ENCODE measurements around the gene MCM5.
A peak's percentile ranks its signal among the peaks of the same experiment; 100 is the strongest.
"Not testable (repeated sequence)": the region's sequence is repeated elsewhere in the genome, so short reads cannot be mapped to it uniquely, and the experiment has no call there.

MCM5 gene

DNA sequence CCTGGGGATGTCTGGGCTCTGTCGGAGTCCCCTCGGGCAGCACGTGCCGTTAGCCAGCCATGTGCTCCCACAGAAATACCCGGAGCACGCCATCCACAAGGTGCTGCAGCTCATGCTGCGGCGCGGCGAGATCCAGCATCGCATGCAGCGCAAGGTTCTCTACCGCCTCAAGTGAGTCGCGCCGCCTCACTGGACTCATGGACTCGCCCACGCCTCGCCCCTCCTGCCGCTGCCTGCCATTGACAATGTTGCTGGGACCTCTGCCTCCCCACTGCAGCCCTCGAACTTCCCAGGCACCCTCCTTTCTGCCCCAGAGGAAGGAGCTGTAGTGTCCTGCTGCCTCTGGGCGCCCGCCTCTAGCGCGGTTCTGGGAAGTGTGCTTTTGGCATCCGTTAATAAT, 24.1 kb downstream of the MCM5 start:
- Mint-ChIP-seq H3K27ac (no peak overlapping the region), H3K4me3 (no peak overlapping the region), H3K27me3 (no peaks in the 10 kb centered on the region), H3K36me3 (peaks cover 32% of the 10 kb centered on the region), H3K4me1 (peaks cover 5% of the 10 kb centered on the region), H3K9me3 (no peaks in the 10 kb centered on the region)
- no peak for ATAC-seq (ENCODE audit: low read depth)
- DNase-seq (ENCODE audit: low spot score in 2 of 2) = no peak

GRCh38 chr22:35424761-35425160, 24.8 kb downstream of the MCM5 start:
- ATAC-seq (ENCODE audit: low read depth) (no peak), DNase-seq (ENCODE audit: low spot score in 2 of 2) (no peak)
- Mint-ChIP-seq H3K27ac (no peak overlapping the region), H3K27me3 (no peaks in the 10 kb centered on the region), H3K4me3 (no peak overlapping the region), H3K9me3 (no peaks in the 10 kb centered on the region), H3K4me1 (peaks cover 5% of the 10 kb centered on the region), H3K36me3 (peaks cover 27% of the 10 kb centered on the region)

- no peak for ATAC-seq (ENCODE audit: low read depth)
- Mint-ChIP-seq H3K4me3 (no peak overlapping the region), H3K27ac (no peak overlapping the region), H3K36me3 (peaks cover 29% of the 10 kb centered on the region), H3K4me1 (peaks cover 5% of the 10 kb centered on the region), H3K9me3 (no peaks in the 10 kb centered on the region), H3K27me3 (no peaks in the 10 kb centered on the region)
- no peak for DNase-seq (ENCODE audit: low spot score in 2 of 2)
Observed at GRCh38 chr22:35425546-35425945, 25.6 kb downstream of the MCM5 start.

DNA sequence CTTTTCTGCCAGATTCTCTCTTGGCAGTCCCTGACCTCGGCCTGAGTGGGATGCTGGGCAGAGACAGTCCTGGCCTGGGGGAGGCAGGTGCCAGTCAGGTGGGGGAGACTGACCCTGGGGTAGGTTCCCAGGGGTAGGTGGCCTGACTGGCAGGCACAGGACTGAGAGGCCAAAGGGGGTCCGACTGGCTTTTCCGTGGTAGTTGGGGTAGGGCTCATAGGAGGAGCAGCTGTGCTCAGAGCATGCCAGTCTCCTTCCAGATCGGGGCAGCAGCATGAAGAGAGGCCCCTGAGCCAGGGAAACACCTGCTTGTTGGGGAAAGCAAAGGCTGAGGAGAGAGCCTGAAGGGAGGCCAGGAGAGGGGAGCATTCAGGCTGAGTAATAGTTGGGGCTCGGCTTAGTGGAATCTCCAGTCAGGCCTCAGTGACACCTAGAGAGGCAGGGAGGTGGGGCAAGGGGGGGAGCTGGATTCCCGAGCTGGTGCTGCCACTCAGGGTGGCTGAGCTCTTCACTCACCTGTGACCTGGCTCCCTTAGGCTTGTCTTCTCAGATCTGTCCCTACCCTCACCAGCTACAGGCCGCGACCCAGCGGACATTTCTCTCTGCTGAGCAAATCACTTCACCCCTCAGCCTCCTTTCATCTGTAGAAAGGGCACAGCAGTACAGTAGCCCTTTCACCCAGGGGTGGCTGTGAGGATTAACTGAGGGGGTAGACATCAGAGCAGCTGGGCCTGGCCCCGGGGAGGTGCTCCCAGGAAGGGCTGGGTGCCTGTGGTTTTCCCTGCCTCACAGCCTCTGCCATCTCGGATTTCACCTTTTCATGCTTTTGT, 26.2 kb downstream of the MCM5 start:
- Mint-ChIP-seq H3K27me3 (no peaks in the 10 kb centered on the region), H3K4me1 (peaks cover 5% of the 10 kb centered on the region), H3K9me3 (no peaks in the 10 kb centered on the region), H3K36me3 (peaks cover 29% of the 10 kb centered on the region), H3K27ac (no peak overlapping the region), H3K4me3 (no peak overlapping the region)
- DNase-seq (ENCODE audit: low spot score in 2 of 2) = no peak
- ATAC-seq (ENCODE audit: low read depth) = no peak

DNA sequence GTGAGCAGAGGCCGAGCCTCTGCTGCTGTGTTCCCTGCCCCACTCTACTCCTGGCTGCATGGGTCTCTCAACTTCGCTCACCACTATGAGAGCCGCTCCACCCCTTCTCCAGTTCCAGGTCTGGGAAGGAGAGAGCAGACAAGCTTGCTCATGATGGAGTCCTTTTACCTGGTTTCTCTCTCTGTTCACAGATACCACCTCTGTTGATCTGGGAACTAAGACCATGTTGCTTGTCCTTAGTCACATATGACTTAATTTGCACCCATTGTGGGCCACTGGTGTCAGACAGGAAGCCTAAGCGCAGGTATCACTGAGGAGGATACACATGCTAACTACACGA, 26.8 kb downstream of the MCM5 start:
- no peak overlapping the region for H3K4me3 Mint-ChIP-seq
- DNase-seq (ENCODE audit: low spot score in 2 of 2) = no peak
- no peak overlapping the region for H3K27ac Mint-ChIP-seq
- H3K36me3 Mint-ChIP-seq = peaks cover 27% of the 10 kb centered on the region
- ATAC-seq (ENCODE audit: low read depth) = no peak
- H3K27me3 Mint-ChIP-seq = no peaks in the 10 kb centered on the region
- H3K4me1 Mint-ChIP-seq = peaks cover 5% of the 10 kb centered on the region
- H3K9me3 Mint-ChIP-seq = no peaks in the 10 kb centered on the region

GRCh38 chr22:35430897-35431322, 31.0 kb downstream of the MCM5 start:
- peak; percentile 85 for ATAC-seq (ENCODE audit: low read depth)
- peaks cover 24% of the 10 kb centered on the region for H3K36me3 Mint-ChIP-seq

DNA sequence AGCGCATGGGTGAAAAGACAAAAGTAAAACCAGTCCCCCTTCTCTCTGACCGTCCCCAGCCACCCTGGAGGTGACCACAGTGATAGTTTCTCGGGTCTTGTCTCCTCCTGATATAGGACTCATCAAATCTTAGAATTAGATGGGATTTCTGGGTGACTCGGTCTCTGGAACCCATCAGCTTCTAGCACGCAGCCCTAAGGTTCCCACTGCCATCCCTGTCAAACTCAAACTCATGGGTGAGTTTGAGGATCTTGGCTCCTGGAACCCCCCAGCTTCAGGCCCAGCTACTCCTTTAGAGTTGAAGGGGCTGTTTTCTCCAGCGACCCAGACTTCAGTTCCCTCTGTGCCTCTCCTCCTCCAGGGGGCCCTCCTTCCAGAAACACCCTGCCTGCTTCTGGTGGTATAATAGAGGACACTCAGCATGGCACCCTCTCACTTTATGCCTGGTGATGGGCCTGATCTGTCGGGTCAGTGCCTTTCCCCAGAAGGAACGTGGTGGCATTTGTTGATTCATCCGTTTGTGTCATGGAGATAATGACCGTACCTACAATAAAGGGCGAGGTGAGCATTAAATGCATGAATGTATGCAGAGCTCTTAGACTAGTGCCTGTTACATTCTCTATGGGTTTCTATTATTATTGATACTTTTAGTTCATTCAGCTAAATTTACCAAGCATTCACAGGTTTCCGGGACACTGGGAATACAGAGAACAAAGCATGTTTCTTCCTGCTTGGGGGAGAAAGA, 31.7 kb downstream of the MCM5 start:
- H3K4me3 Mint-ChIP-seq = no peak overlapping the region
- H3K27ac Mint-ChIP-seq = no peak overlapping the region
- no peaks in the 10 kb centered on the region for H3K9me3 Mint-ChIP-seq
- DNase-seq (ENCODE audit: low spot score in 2 of 2) (no peak), ATAC-seq (ENCODE audit: low read depth) (no peak)
- H3K27me3 Mint-ChIP-seq = no peaks in the 10 kb centered on the region
- H3K36me3 Mint-ChIP-seq = peaks cover 29% of the 10 kb centered on the region
- H3K4me1 Mint-ChIP-seq = peaks cover 4% of the 10 kb centered on the region

More at GRCh38 chr22:35430897-35431322, 31.0 kb downstream of the MCM5 start:
- no peaks in the 10 kb centered on the region for H3K9me3 Mint-ChIP-seq
- H3K4me1 Mint-ChIP-seq = peaks cover 2% of the 10 kb centered on the region
- H3K4me3 Mint-ChIP-seq = no peak overlapping the region
- peak; percentile 63 to 74 for DNase-seq (ENCODE audit: low spot score in 2 of 2)
- H3K27ac Mint-ChIP-seq = no peak overlapping the region
- no peaks in the 10 kb centered on the region for H3K27me3 Mint-ChIP-seq

DNA sequence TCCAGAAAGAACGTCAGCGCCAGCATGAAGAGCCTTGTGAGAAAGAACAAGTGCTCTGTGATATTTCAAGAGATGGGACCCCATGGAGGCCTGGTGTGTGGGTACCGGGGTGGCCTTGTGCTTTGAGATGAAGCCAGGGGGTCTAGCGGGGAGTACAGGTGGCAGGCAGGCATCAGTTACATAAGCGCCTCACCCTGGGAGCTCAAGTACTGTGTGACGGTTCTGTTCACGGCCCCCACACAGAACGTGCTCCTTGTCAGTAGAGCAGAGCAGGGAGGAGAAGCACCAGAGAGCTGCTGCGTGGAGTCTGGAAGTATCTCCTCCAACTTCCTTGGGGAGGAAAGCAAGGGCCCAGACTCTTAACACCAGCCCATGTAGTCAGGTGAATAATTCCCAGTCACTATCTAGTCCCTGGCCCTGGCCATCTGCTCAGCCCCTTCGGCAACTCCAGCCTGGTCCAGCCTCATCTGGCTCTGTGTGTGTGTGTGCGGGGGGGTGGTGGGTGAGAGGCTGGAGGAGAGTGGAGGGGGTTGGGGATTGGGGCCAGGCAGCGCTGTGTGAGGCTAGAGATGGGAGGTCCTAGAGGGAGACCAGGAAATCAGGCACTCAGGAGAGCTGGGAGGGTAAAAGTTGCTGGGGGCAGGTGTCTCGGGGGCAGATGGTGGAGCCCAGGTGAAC, 32.4 kb downstream of the MCM5 start:
- no peak overlapping the region for H3K27ac Mint-ChIP-seq

DNA sequence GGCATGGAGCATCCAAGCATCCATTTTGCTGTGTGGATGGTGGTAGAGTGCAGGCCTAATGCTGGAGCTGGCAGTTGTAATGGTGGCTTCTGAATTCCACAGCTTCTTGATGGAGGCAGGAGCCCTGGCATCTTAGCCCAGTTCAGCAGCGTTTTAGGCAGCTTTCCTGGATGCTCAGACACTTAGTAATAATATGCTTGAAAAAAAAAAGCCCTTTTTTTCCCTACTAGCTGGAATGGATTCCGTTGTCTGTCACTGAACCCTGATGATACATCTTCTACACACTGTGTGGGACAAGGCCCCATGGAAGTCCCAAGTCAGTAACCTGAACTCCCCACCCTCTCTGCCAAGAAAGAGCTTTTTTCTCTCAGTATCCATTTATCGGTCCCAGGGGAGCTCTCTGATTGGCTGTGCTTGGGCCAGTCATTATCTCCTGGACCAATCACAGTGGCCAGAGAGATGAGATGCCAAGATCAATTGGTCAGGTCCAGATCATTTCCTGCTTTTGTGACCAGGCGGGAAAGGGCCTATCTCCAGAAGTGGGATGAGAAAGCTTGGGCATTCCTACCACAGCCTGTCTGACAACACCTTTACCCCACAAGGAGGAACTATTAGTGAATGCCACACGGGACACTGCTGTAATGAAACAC, 34.2 kb downstream of the MCM5 start:
- Mint-ChIP-seq H3K4me3 (no peak overlapping the region), H3K27ac (no peak overlapping the region), H3K36me3 (peaks cover 45% of the 10 kb centered on the region), H3K9me3 (peaks cover 11% of the 10 kb centered on the region), H3K27me3 (no peaks in the 10 kb centered on the region), H3K4me1 (peaks cover 13% of the 10 kb centered on the region)
- no peak for DNase-seq (ENCODE audit: low spot score in 2 of 2)
- ATAC-seq (ENCODE audit: low read depth) = no peak

More for the DNA sequence above, 32.4 kb downstream of the MCM5 start:
- ATAC-seq (ENCODE audit: low read depth) (no peak), DNase-seq (ENCODE audit: low spot score in 2 of 2) (no peak)
- H3K36me3 Mint-ChIP-seq = peaks cover 29% of the 10 kb centered on the region
- no peak overlapping the region for H3K4me3 Mint-ChIP-seq
- no peaks in the 10 kb centered on the region for H3K27me3 Mint-ChIP-seq
- H3K9me3 Mint-ChIP-seq = no peaks in the 10 kb centered on the region
- peaks cover 3% of the 10 kb centered on the region for H3K4me1 Mint-ChIP-seq

DNA sequence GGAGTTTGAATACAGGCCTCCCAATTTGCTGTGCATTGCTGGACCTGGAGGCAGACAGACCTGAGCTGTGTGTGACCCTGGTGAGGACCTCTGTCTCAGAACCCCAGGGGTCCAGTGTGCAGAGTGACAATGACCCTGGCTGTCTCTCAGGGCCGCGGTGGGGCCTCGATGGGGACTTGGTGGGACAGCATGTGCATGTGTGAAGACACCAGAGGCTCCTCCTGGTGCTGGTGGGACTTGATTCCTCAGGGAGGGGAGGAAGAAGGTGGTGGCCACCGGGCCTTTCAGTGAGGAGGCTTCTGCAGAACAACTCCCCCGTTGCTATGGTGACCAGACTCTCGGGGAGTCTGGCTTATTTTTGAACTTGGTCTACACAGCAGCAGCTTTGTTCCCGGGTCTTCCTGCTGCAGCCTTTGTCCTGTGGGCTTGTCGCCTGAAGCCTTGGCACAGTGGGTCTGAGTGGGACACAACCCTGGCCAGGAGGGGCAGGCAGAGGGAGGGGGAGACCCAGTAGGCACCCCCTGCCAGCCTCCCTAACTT, 35.3 kb downstream of the MCM5 start:
- DNase-seq (ENCODE audit: low spot score in 2 of 2) (no peak), ATAC-seq (ENCODE audit: low read depth) (no peak)
- Mint-ChIP-seq H3K4me3 (no peak overlapping the region), H3K27ac (no peak overlapping the region), H3K4me1 (peaks cover 16% of the 10 kb centered on the region), H3K27me3 (no peaks in the 10 kb centered on the region), H3K36me3 (peaks cover 46% of the 10 kb centered on the region), H3K9me3 (peaks cover 11% of the 10 kb centered on the region)

GRCh38 chr22:35436421-35436820, 36.5 kb downstream of the MCM5 start:
- no peak overlapping the region for H3K27ac Mint-ChIP-seq
- H3K36me3 Mint-ChIP-seq = peaks cover 47% of the 10 kb centered on the region
- peaks cover 17% of the 10 kb centered on the region for H3K4me1 Mint-ChIP-seq
- H3K4me3 Mint-ChIP-seq = no peak overlapping the region
- DNase-seq (ENCODE audit: low spot score in 2 of 2) (no peak), ATAC-seq (ENCODE audit: low read depth) (no peak)
- H3K27me3 Mint-ChIP-seq = no peaks in the 10 kb centered on the region
- H3K9me3 Mint-ChIP-seq = peaks cover 11% of the 10 kb centered on the region

GRCh38 chr22:35437049-35437448, 37.1 kb downstream of the MCM5 start:
- no peak for ATAC-seq (ENCODE audit: low read depth)
- Mint-ChIP-seq H3K4me1 (peaks cover 18% of the 10 kb centered on the region), H3K27ac (peak overlapping the region; percentile 62), H3K4me3 (no peak overlapping the region), H3K27me3 (no peaks in the 10 kb centered on the region), H3K9me3 (peaks cover 11% of the 10 kb centered on the region), H3K36me3 (peaks cover 46% of the 10 kb centered on the region)
- DNase-seq (ENCODE audit: low spot score in 2 of 2) = no peak

GRCh38 chr22:35438673-35439364, 38.9 kb downstream of the MCM5 start:
- peaks cover 11% of the 10 kb centered on the region for H3K9me3 Mint-ChIP-seq
- H3K27me3 Mint-ChIP-seq; ATAC-seq (ENCODE audit: low read depth); H3K27ac Mint-ChIP-seq; DNase-seq (ENCODE audit: low spot score in 2 of 2); H3K4me3 Mint-ChIP-seq: not testable (repeated sequence)
- H3K4me1 Mint-ChIP-seq = peaks cover 19% of the 10 kb centered on the region
- peaks cover 39% of the 10 kb centered on the region for H3K36me3 Mint-ChIP-seq

Data from memory B cell (primary cell).